Activated CD8-positive, alpha-beta T cell treated with anti-CD3 and anti-CD28 coated beads for 36 hours (primary cell): ENCODE results near the gene NDUFV1. TPM values are rescaled to one million over a fixed set of nuclear protein-coding genes. Genes with fewer than 3 reads are reported as not detected.

ENCODE experiments used
- ATAC-seq: fragments of 200-7000 bp; cut with Tn5 transposase; one replicate; pipeline ENCODE4 v1.10.0; 2021; ENCODE audit warnings: mild to moderate bottlenecking, moderate library complexity
- CTCF ChIA-PET: fragments of 350-600 bp; sonication (Branson Sonifier 250); formaldehyde crosslinking; loops from one replicate; lab custom pipeline; 2021; ENCODE audit warnings: antibody characterized with exemption; lab: Charles Lee
- POLR2A ChIA-PET: fragments of 350-600 bp; sonication (Branson Sonifier 250); formaldehyde crosslinking; loops from one replicate; lab custom pipeline; 2021; ENCODE audit warnings: antibody characterized with exemption; lab: Charles Lee
- DNase-seq: peaks from one replicate; pipeline ENCODE4 v3.0.0-alpha.2; 2020
- H3K27ac Mint-ChIP-seq: one replicate; pipeline ENCODE4 v1.8.0; 2021; ENCODE audit warnings: mild to moderate bottlenecking, mixed read lengths
- H3K27me3 Mint-ChIP-seq: one replicate; pipeline ENCODE4 v1.8.0; 2021; ENCODE audit warnings: mixed read lengths
- H3K36me3 Mint-ChIP-seq: one replicate; pipeline ENCODE4 v1.8.0; 2021; ENCODE audit warnings: low read depth, mixed read lengths
- H3K4me1 Mint-ChIP-seq: one replicate; pipeline ENCODE4 v1.8.0; 2021; ENCODE audit warnings: low read depth, mixed read lengths
- H3K4me3 Mint-ChIP-seq: one replicate; pipeline ENCODE4 v1.8.0; 2021; ENCODE audit warnings: mild to moderate bottlenecking, moderate library complexity, mixed read lengths
- H3K9me3 Mint-ChIP-seq: one replicate; pipeline ENCODE4 v1.8.0; 2021; ENCODE audit warnings: mixed read lengths
- CTCF ChIP-seq: fragments of 200-600 bp; IDR thresholded peaks from one replicate; pipeline ENCODE4 v1.8.0; 2022; ENCODE audit warnings: antibody characterized with exemption, mild to moderate bottlenecking
- intact Hi-C: fragments of 100-400 bp; cut with micrococcal nuclease; formaldehyde crosslinking; loops from one replicate; pipeline ENCODE4 v1.10.0; 2022
- total RNA-seq, 2 experiments: library from RNA; stranded (reverse); gene quantifications; one replicate each; pipeline ENCODE4 v1.2.3, GENCODE V29; 2021

NDUFV1 gene
- total RNA-seq, 2 experiments from 2014 or later, result 315 to 317 TPM

GRCh38 chr11:67648796-67649613, 42.3 kb downstream of the NDUFV1 start:
- H3K27ac Mint-ChIP-seq, result peak overlapping the region; percentile 94
- no peaks in the 10 kb centered on the region for H3K36me3 Mint-ChIP-seq
- H3K4me3 Mint-ChIP-seq, result no peak overlapping the region
- ChIA-PET POLR2A (interaction anchor here (1.0 to 3.1 kb wide), 3 partner anchors 14 to 33 kb away, joined by 3 to 18 read pairs (median 3); partner anchors contain the start of gene NUDT8), CTCF (interaction anchor here (0.7 to 11.8 kb wide), 9 partner anchors 8 to 296 kb away, joined by 3 to 127 read pairs (median 6); partner anchors contain the start of genes NUDT8, POLD4 and TBX10)
- ATAC-seq (no peak), DNase-seq (peak; percentile 29)
- no peaks in the 10 kb centered on the region for H3K27me3 Mint-ChIP-seq
- TF ChIP-seq CTCF, result no peak
- intact Hi-C loops, result no loop called here
- peaks cover 2% of the 10 kb centered on the region for H3K9me3 Mint-ChIP-seq
- peaks cover 51% of the 10 kb centered on the region for H3K4me1 Mint-ChIP-seq

- Mint-ChIP-seq H3K4me1 (peaks cover 48% of the 10 kb centered on the region), H3K4me3 (peak overlapping the region; percentile 84), H3K9me3 (no peaks in the 10 kb centered on the region), H3K27me3 (no peaks in the 10 kb centered on the region), H3K36me3 (no peaks in the 10 kb centered on the region), H3K27ac (peak overlapping the region; percentile 94)
- TF ChIP-seq CTCF, result no peak
- ATAC-seq (peak; percentile 18), DNase-seq (peak; percentile 43)
- POLR2A ChIA-PET, result interaction anchor here (1.6 to 3.1 kb wide), 2 partner anchors 12 to 21 kb away, joined by 5 to 18 read pairs; partner anchors contain the start of gene NUDT8
- CTCF ChIA-PET, result interaction anchor here (1.1 to 11.8 kb wide), 5 partner anchors 10 to 77 kb away, joined by 3 to 127 read pairs (median 4); partner anchors contain the start of gene NUDT8
- intact Hi-C loops, result no loop called here
These were observed 43.1 kb downstream of the NDUFV1 start for GRCh38 chr11:67649634-67650510.

GRCh38 chr11:67651976-67652781, 45.4 kb downstream of the NDUFV1 start:
- peaks cover 32% of the 10 kb centered on the region for H3K4me1 Mint-ChIP-seq
- H3K9me3 Mint-ChIP-seq, result no peaks in the 10 kb centered on the region
- no peak for ATAC-seq
- ChIA-PET POLR2A (interaction anchor here (0.6 to 1.0 kb wide), 2 partner anchors 67 to 862 kb away, joined by 3 read pairs; no protein-coding TSS in a partner anchor), CTCF (interaction anchor here (1.1 to 11.8 kb wide), 3 partner anchors 10 to 307 kb away, joined by 3 to 127 read pairs (median 3); partner anchors contain the start of gene NUDT8)
- no peak overlapping the region for H3K27ac Mint-ChIP-seq
- no peaks in the 10 kb centered on the region for H3K36me3 Mint-ChIP-seq
- H3K4me3 Mint-ChIP-seq, result no peak overlapping the region
- DNase-seq, result no peak
- H3K27me3 Mint-ChIP-seq, result no peaks in the 10 kb centered on the region
- intact Hi-C loops, result no loop called here
- TF ChIP-seq CTCF, result no peak

GRCh38 chr11:67652965-67653845, 46.5 kb downstream of the NDUFV1 start:
- no peak overlapping the region for H3K27ac Mint-ChIP-seq
- H3K9me3 Mint-ChIP-seq, result no peaks in the 10 kb centered on the region
- no peak for TF ChIP-seq CTCF
- H3K27me3 Mint-ChIP-seq, result no peaks in the 10 kb centered on the region
- intact Hi-C loops, result no loop called here
- H3K4me3 Mint-ChIP-seq, result no peak overlapping the region
- ChIA-PET POLR2A (interaction anchor here (0.6 kb wide), 1 partner anchor 1126 kb away, joined by 3 read pairs; no protein-coding TSS in a partner anchor), CTCF (interaction anchor here (11.8 kb wide), 1 partner anchor 23 kb away, joined by 127 read pairs; the partner anchor contains the start of gene NUDT8)
- no peaks in the 10 kb centered on the region for H3K36me3 Mint-ChIP-seq
- ATAC-seq, result no peak
- no peak for DNase-seq
- H3K4me1 Mint-ChIP-seq, result peaks cover 24% of the 10 kb centered on the region
